Panc1 (cell line): Measurements from ENCODE around the gene CLIC4. TPM values are rescaled to one million over a fixed set of nuclear protein-coding genes. Genes with fewer than 3 reads are reported as not detected.

Experiments used
- ATAC-seq: fragments of 200-7000 bp; cut with Tn5 transposase; 2 replicates; pipeline ENCODE4 v1.9.1; 2020; ENCODE audit warnings: mild to moderate bottlenecking, moderate library complexity
- BruUV-seq: library from RNA; stranded (reverse); fragments of 400-500 nt; replicated peaks from 2 replicates; lab custom pipeline; 2021; lab: Mats Ljungman, UMichigan
- CTCF ChIA-PET: fragments of 300-600 bp; sonication (Branson Sonifier 250); formaldehyde crosslinking; loops from one replicate; lab custom pipeline; 2022; ENCODE audit warnings: antibody characterized with exemption; lab: Charles Lee
- POLR2A ChIA-PET: fragments of 300-600 bp; sonication (Branson Sonifier 250); formaldehyde crosslinking; loops from one replicate; lab custom pipeline; 2022; ENCODE audit warnings: antibody characterized with exemption; lab: Charles Lee
- DNase-seq: peaks from one replicate; pipeline ENCODE4 v3.0.0-alpha.2; 2010; ENCODE audit warnings: low read depth, low spot score
- H3K27ac ChIP-seq: 2 replicates; pipeline ENCODE4 v1.5.1; 2011; ENCODE audit warnings: mild to moderate bottlenecking, low read length, inconsistent platforms
- H3K27me3 ChIP-seq: fragments of 200-500 bp; sonication (Bioruptor generic); 2 replicates; pipeline ENCODE4 v1.6.0; 2014; ENCODE audit warnings: low read length, inconsistent platforms; ENCODE audit not compliant: control insufficient read depth, insufficient read depth
- H3K36me3 ChIP-seq: fragments of 200-500 bp; sonication (Bioruptor generic); 2 replicates; pipeline ENCODE4 v1.5.1; 2014; ENCODE audit warnings: inconsistent platforms, mild to moderate bottlenecking, low read length, moderate library complexity; ENCODE audit not compliant: control insufficient read depth, insufficient read depth
- H3K4me1 ChIP-seq: 2 replicates; pipeline ENCODE4 v1.5.1; 2011; ENCODE audit warnings: inconsistent platforms, mild to moderate bottlenecking, low read length, moderate library complexity; ENCODE audit not compliant: control insufficient read depth, insufficient read depth
- H3K4me3 ChIP-seq, 2 experiments: 2 replicates each; pipeline ENCODE4 v1.5.1; 2011 to 2012; ENCODE audit warnings: low read depth in 2 of 2, low read length in 2 of 2, mild to moderate bottlenecking in 2 of 2, inconsistent platforms in 1 of 2, moderate library complexity in 1 of 2
- H3K9me3 ChIP-seq: fragments of 200-500 bp; sonication (Bioruptor generic); 2 replicates; pipeline ENCODE4 v1.5.1; 2014; ENCODE audit warnings: low read depth, mild to moderate bottlenecking, inconsistent platforms, low read length, moderate library complexity; ENCODE audit not compliant: control insufficient read depth, insufficient read depth
- CTCF ChIP-seq: fragments of 450-650 bp; IDR thresholded peaks from 2 replicates; pipeline ENCODE4 v1.5.1; 2017; ENCODE audit warnings: mild to moderate bottlenecking
- POLR2AphosphoS5 ChIP-seq: IDR thresholded peaks from 2 replicates; pipeline ENCODE4 v1.6.1; 2012; ENCODE audit warnings: mild to moderate bottlenecking, low read depth, low read length, moderate library complexity
- SIN3A ChIP-seq: IDR thresholded peaks from 2 replicates; pipeline ENCODE4 v1.6.1; 2012; ENCODE audit warnings: low read depth, mild to moderate bottlenecking, low read length, moderate library complexity, borderline replicate concordance; ENCODE audit not compliant: insufficient read depth
- TCF7L2 ChIP-seq: IDR thresholded peaks from 2 replicates; pipeline ENCODE4 v1.6.1; 2011; ENCODE audit warnings: mild to moderate bottlenecking, low read depth, low read length, inconsistent platforms
- in situ Hi-C: cut with HindIII; loops from 2 replicates; pipeline ENCODE4 v1.10.0; 2016; ENCODE audit warnings: low sequenced_read_pairs, low pct_unique_long_range_greater_than_20kb
- intact Hi-C: fragments of 100-400 bp; cut with micrococcal nuclease; formaldehyde crosslinking; loops from one replicate; pipeline ENCODE4 v1.10.0; 2022; ENCODE audit not compliant: unreplicated experiment
- total RNA-seq: library from RNA; stranded (reverse); gene quantifications from one replicate; pipeline ENCODE4 v1.2.1, GENCODE V29; 2021; ENCODE audit not compliant: unreplicated experiment
- TF ChIP-seq, protein P1 (sequence below), 2 experiments: IDR thresholded peaks; 2 replicates each; pipeline ENCODE4 v1.6.1; 2011 to 2012; ENCODE audit warnings: low read depth in 2 of 2, control low read depth in 1 of 2, low read length in 1 of 2, mild to moderate bottlenecking in 1 of 2, moderate library complexity in 1 of 2; ENCODE audit not compliant: insufficient read depth in 1 of 2

The CLIC4 gene
- total RNA-seq, 1 experiment from 2014 or later = 123 TPM

- intact Hi-C loops = no loop called here
- no peak for TF ChIP-seq CTCF
- TF ChIP-seq SIN3A = no peak
- no peak for TF ChIP-seq TCF7L2
- TF ChIP-seq, protein P1, sequence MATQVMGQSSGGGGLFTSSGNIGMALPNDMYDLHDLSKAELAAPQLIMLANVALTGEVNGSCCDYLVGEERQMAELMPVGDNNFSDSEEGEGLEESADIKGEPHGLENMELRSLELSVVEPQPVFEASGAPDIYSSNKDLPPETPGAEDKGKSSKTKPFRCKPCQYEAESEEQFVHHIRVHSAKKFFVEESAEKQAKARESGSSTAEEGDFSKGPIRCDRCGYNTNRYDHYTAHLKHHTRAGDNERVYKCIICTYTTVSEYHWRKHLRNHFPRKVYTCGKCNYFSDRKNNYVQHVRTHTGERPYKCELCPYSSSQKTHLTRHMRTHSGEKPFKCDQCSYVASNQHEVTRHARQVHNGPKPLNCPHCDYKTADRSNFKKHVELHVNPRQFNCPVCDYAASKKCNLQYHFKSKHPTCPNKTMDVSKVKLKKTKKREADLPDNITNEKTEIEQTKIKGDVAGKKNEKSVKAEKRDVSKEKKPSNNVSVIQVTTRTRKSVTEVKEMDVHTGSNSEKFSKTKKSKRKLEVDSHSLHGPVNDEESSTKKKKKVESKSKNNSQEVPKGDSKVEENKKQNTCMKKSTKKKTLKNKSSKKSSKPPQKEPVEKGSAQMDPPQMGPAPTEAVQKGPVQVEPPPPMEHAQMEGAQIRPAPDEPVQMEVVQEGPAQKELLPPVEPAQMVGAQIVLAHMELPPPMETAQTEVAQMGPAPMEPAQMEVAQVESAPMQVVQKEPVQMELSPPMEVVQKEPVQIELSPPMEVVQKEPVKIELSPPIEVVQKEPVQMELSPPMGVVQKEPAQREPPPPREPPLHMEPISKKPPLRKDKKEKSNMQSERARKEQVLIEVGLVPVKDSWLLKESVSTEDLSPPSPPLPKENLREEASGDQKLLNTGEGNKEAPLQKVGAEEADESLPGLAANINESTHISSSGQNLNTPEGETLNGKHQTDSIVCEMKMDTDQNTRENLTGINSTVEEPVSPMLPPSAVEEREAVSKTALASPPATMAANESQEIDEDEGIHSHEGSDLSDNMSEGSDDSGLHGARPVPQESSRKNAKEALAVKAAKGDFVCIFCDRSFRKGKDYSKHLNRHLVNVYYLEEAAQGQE (IDR thresholded peaks at IDR 0.05; ENCODE audit: insufficient read depth in 1 of 2, low read depth in 2 of 2, low read length in 1 of 2) = no peak
- no peak for TF ChIP-seq POLR2AphosphoS5
- no TSS peak for BruUV-seq
- DNase-seq (no peak), ATAC-seq (no peak)
- no peak overlapping the region for H3K4me3 ChIP-seq
- in situ Hi-C loops = no loop called here
- no peaks in the 10 kb centered on the region for H3K9me3 ChIP-seq
- POLR2A ChIA-PET = no interaction called here
- CTCF ChIA-PET = interaction anchor here (0.6 kb wide), 1 partner anchor 48 kb away, joined by 3 read pairs; no protein-coding TSS in a partner anchor
- H3K36me3 ChIP-seq = no peaks in the 10 kb centered on the region
- peaks cover 10% of the 10 kb centered on the region; the same call in 1 of the 2 replicates for H3K27me3 ChIP-seq
- H3K4me1 ChIP-seq = no peaks in the 10 kb centered on the region
- no peak overlapping the region for H3K27ac ChIP-seq
Measured at GRCh38 chr1:24884751-24885150, 139.5 kb downstream of the CLIC4 start.

GRCh38 chr1:24886241-24886640, 141.0 kb downstream of the CLIC4 start:
- ChIA-PET POLR2A (no interaction called here), CTCF (no interaction called here)
- intact Hi-C loops (no loop called here), in situ Hi-C loops (no loop called here)
- H3K36me3 ChIP-seq = no peaks in the 10 kb centered on the region
- TF ChIP-seq POLR2AphosphoS5 = no peak
- no peak for TF ChIP-seq SIN3A
- TF ChIP-seq, protein P1 (IDR thresholded peaks at IDR 0.05; ENCODE audit: insufficient read depth in 1 of 2, low read depth in 2 of 2, low read length in 1 of 2) = no peak
- TF ChIP-seq TCF7L2 = no peak
- no peak for TF ChIP-seq CTCF
- H3K27ac ChIP-seq = no peak overlapping the region
- no peaks in the 10 kb centered on the region for H3K9me3 ChIP-seq
- BruUV-seq = no TSS peak
- H3K27me3 ChIP-seq = peaks cover 10% of the 10 kb centered on the region; the same call in 1 of the 2 replicates
- no peak for ATAC-seq
- no peaks in the 10 kb centered on the region for H3K4me1 ChIP-seq
- H3K4me3 ChIP-seq = no peak overlapping the region
- no peak for DNase-seq
